Fibroblast of gingiva (primary cell): ENCODE measurements around the gene NLRP1.

Experiments used
- DNase-seq: peaks from one replicate; pipeline ENCODE4 v3.0.0-alpha.2; 2011; ENCODE audit warnings: low read depth

The NLRP1 gene

DNA sequence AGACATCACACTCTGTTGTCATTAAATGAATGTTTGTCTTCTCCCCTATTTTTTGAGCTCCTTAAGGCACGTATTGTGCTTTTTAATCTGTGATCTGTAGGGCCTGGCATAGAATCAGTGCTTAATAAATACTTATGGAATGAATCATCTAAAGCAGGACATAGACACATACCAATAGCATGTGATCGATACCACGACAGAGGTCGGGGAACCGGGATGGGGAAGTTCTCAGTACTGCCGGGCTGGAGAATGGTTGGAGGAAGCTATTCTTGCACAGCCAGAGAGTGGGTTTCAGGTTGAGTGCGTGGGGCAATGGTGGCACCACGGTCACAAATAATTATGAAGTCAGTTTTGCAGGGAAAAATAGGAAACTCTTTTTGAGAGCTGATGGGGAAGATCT, 26.8 kb downstream of the NLRP1 start:
- DNase-seq, result peak; percentile 36

DNA sequence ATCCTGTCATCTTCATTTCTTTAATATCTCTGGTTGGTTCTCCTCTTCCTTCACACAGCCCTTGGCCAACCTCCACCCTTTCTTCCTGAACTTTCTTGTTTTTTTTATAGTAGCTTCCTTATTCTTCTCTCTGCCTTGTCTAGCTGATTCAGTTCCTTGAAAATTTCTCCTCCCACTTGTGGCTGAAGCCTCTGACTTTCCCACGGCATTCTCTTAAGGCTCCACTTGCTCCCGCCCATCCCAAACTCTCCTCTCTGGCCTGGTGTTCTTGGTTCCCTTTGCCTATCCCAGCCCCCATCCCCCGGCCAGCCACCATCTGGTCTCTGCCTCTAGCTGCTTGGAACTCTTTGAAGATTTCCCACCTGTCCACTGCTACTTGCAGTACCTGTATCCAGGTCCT, 29.1 kb downstream of the NLRP1 start:
- no peak for DNase-seq

DNA sequence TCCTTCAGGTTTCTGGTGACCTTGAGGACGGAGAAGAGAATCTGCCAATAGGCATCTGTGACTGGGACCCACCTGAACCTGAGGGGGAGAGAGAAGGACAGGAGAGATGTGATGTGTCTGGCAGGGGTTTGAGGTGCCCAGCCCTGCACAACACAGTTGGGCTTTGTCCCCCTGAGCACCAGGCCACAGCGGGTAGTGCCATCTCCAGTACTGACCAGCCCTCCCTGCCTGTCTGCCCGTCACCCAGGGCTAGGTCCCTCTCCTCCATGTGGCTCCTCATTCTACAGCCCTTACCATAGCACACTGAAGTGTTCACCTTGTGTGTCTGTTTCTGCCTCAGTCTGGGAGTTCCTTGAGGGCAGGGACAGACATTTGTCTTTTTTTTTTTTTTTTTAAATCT, 30.8 kb downstream of the NLRP1 start:
- no peak for DNase-seq

DNA sequence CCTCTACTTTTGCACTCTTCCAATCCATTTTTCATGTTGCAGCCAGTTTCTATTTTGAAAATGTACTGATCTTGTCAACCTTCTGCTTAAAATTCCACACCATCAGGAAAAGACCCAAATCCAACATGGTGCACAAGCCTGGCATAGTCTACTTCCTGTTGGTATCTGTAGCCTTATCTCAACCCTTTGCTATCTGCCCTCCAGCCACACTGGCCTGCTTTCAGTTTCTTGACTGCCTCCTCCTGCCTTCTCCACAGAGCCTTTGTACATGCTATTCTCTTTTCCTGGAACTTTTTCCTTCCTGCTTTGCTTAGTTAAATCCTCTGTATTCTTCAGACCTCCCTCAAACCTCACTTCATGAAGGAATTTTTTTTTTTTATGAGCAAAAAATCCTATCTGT, 31.5 kb downstream of the NLRP1 start:
- DNase-seq, result no peak

DNA sequence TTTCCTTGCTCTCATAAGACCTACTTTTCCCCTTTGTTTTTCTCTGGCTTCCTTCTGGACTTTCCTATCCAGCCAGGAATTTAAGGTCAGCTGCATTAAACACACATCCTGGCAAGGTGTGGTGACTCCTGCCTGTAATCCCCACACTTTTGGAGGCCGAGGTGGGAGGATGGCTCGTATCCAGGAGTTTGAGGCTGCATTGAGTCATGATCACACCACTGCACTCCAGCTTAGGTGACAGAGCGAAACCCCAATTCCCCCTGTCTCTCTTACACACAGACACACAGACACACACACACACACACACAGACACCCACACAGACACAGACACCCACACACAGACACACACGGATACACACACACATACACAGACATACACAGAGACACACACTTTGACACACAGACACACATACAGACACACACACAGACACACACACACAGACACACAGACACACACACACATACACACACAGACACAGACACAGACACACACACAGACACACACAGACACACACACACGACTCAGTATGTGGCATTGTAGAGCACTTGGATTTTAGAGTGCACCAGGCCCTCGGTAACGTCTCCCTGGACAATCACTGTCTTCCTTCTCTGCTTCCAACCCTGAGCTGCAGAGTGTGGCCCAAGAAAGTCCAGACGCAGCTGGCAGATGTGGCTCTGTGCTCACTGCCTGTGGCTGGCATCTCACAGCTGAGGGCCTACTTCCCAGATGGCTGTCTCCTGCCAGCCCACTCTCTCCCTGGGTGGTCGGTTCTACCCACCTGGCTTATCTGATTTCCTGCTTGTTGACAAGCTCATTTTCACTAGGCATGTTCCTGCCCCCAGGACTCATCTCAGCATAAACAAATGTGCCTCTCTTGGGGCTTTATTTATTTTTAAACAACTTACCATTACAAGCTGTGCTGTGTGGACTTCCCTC, 39.0 kb downstream of the NLRP1 start:
- no peak for DNase-seq

DNA sequence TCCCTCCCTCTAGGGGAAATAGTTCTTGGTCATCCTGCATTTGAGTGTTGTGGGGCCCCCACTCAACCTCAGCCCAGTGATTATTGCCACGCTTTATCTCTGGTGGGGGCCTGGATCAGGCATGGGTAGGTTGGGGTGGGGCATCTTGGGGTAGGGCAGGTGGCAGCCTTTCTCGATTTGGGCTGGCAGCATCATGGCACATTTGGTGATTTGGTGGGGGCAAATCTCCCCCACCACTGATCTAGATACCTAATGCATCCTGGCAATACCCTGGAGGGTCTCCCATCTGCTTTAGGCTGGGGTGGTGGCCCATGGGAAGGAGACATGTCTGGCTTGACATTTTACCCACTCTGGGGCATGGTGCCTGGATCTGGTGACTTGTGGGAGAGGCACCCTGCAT, 40.2 kb downstream of the NLRP1 start:
- no peak for DNase-seq

DNA sequence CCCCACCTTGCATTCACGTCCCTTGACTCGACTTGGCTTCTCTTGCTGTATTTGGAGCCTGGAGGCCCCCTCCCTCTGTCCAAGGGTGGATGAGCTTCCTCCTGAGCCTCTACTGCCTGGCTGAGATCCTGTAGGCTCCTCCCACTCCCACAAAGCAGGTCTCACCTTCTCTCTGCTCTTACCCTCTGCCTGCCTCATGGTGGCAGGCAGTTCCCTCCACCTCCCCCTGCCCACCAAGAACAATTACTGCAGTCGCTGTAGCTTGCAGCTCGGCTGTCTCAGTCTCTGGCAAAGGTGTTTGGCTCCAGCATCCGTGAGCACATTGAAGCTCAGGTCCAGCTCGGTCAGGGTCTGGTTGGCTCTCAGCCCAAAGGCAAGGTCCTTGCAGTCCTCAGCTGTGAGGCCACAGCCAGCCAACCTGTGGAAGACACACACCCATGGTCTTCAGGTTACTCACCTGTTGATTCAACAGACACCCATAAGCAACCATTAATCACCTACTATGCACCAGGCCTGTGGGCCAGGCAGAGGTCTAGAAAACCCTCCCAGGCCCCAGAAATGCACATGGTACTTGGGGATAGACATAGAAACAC, 42.6 kb downstream of the NLRP1 start:
- no peak for DNase-seq

DNA sequence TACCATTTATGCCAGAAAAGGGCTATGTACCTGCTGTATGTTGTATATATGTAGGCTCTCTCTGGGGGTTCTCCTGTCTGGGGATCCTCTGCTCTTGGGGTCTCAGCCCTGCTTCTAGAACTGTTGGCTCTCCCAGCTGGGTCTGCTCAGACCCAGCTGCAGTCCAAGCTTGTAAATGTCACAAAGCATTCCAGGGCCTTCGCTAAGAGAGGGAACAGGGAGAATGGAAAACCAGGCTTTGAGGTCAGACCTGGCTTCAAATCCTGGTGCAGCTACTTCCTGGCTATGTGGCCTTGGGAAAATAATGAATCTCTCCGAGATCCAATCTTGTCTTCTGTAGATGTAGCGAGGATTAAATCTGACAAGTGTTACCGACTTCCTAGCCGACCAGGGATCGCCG, 44.0 kb downstream of the NLRP1 start:
- no peak for DNase-seq

DNA sequence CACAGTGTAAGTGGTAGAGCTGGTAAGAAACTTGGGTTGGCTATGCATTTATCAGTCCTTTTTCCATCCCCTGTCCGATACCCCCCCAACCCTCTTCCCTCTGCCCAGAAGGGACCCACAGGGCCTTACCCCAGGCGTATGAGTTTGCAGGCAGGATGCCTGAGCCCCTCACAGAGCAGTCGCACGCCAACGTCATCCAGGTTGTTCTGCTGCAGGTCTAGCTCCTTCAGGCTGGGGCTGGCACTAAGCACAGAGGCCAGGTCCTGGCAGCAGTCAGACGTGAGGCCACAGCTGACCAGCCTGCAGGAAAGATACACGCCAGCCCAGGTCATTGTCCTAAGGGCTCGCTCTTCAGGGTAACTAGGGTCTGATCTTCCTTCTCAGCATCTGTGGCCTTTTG, 45.0 kb downstream of the NLRP1 start:
- DNase-seq, result no peak

DNA sequence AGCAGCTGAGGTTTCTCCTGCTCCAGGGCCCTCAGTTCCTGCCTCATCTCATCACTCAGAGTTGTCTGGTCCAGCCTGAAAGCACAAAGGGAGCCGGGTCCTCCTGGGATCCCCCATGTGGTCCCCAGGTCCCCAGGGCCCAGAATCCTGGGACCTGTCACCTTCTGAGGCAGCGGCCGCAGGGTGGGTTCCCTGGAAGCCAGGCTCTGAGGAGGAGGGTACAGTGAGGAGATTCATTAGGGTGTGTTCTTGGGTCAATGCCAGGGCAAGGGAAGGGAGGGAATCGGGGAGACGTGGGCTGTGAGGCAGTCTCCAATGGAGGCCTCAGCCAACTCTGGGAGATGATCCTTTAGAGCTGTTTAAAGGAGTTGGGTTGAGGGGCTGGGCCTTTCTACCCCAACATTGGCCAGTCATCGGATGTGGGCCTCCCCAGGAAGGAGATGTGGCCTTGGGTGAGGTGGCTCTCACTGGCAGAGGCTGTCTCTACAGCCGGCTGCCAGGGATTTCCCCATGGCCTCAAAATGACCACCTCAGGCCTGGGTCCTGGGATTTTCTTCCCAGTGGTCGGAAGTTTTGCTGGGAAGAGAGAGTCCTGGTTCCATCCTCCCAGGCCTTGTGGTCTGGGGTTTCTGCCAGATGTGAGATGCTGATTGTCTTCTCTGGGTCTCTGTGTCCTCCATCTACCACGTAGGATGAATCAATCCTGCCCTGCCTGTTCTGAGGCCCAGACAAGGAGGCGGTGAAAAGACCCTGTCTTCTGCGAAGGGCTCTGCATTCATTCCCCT, 47.3 kb downstream of the NLRP1 start:
- no peak for DNase-seq

DNA sequence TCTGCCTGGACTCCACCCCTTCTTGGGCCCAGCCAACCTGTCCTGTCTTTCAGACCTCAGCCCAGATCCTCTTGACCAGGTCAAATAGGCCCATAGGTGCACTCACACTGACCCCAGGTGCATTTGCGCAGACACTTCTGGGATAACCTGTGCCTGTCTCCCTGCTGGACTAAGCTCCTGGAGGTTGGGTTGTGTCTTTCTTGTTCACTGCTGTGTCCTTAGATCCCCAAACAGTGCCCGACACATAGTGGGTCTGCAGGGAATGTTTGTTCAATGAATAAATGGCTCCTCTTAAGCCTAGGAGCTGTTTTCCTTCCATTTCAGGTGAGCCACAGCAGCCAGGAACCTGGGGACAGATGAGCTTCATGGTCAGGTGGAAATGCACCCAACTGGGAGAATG, 48.9 kb downstream of the NLRP1 start:
- DNase-seq, result no peak

DNA sequence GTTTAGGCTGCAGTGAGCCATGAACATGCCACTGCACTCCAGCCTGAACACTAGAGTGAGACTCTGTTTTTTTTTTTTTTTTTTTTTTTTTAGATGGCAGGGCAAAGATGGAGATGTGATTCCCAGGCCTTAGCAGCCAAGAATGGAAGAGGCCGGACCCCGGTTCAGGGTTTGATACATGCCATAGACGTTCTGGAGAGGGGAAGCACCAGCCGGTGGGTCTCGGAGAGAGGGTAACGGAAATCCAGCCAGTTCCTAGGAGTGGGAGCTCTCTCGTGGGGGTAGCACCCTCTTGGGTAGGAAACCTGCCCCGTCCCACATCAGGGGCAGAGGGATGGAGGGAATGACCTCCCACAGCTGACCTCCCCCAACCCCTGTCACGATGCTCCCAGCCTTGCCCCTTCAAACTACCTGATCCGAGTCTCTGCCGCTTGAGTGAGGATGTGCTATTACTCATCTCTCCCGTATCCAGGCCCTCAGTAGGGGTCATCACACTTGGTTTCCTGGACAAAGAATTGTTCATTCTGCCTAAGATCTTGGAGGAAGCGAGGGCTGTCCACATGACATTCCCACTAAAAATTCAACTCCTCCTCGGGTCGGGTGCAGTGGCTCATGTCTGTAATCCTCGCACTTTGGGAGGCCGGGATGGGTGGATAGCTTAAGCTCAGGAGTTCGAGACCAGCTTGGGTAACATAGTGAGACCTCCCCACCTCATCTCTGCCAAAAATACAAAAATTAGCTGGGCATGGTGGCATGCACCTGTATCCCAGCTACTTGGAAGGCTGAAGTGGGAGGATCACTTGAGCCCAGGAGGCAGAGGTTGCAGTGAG, 50.6 kb downstream of the NLRP1 start:
- DNase-seq, result no peak

DNA sequence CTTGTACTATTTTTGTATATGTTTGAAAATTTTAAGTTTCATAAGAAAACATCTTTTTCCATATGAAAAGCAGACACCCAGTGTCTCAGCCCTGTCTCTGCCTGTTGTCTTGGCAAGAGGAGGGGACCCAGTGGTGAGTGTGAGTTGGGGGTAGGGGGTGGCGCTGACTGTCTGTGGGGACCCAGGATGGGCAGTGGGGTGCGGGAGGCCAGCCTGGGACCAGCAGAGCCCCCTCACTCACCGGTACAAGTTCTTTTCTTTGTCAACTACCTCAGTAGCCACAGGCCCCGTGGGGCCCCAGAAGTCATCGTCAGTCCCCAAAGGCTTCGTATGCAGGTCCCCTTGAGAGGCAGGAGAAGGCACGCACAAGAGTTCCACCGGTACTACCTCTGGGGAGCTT, 51.7 kb downstream of the NLRP1 start:
- DNase-seq, result no peak

DNA sequence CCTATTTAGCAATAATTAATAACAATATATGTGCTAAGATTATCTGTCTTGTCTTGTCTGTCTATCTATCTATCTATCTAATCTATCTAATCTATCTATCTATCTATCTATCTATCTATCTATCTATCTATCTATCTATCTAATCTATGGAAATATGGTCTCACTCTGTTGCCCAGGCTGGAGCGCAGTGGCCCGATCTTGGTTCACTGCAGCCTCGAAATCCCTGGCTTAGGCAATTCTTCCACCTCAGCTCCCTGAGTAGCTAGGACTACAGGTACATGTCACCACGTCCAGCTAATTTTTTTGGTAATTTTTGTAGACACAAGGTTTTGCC, 53.3 kb downstream of the NLRP1 start:
- no peak for DNase-seq

DNA sequence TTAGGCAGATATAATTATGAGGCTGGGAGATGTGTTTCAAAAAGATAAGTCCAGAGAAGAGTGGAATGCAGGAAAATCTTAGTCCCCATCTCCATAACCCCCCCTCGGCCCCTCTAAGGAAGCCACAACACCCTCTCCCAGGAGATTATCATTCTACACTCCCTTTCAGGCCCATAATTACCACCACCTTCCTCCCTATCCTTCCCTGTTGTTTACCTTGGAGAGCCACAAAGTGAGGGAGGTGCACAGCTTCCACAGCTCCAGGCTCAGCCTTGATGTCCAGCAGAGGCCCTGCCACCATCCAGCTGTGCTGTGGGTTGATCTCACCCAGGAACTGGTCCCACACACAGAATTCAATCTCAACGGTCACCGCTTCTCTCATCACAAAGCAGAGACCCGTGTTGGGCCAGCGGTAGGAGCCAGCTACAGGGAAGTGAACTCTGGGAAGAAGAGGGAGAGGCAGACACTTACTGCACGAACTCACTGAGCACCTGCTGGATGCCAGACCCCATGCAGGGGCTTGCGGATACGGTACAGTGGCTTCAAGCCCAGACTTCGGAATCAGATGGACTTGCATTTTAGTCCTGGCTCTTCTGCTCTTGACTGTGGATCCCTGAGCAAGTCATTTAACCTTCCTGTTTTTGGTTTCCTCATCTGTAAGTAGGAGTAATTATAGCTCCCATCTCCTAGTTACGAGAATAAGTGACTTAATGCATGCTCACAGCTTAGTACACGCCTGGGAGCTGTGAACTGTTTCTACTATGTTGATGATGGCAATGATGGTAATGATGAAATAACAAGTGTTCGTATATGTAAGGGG, 53.8 kb downstream of the NLRP1 start:
- no peak for DNase-seq

DNA sequence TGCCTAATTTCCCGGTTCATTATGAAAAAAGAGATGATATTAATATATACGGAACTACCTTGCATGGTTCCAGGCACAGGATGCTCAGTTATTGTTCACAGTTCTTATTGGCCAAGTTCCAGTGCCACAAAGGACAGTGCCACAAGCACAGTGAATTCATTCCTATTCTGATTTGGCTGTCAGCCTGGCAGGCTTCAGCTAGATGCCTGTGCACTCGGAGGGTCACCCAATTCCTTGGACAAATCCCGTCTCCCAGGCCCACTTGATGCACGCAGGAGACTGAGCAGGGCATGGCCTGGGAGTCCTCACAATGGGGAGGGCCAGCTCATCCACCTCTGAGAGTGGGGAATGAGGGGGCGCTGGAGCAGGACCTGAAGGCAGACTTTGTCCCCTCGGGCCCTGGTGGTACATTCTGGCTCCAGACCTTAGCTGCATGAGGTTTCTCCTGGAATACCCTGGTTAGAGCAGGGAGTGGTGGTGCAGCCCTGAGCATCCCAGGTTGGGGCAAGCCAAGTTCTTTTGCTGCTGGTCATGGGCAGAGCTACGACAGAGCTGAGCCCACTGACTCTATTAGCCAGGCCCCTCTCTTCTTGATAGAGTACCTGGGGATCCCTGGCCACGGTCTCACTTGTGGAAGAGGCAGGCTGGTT, 56.6 kb downstream of the NLRP1 start:
- no peak for DNase-seq

DNA sequence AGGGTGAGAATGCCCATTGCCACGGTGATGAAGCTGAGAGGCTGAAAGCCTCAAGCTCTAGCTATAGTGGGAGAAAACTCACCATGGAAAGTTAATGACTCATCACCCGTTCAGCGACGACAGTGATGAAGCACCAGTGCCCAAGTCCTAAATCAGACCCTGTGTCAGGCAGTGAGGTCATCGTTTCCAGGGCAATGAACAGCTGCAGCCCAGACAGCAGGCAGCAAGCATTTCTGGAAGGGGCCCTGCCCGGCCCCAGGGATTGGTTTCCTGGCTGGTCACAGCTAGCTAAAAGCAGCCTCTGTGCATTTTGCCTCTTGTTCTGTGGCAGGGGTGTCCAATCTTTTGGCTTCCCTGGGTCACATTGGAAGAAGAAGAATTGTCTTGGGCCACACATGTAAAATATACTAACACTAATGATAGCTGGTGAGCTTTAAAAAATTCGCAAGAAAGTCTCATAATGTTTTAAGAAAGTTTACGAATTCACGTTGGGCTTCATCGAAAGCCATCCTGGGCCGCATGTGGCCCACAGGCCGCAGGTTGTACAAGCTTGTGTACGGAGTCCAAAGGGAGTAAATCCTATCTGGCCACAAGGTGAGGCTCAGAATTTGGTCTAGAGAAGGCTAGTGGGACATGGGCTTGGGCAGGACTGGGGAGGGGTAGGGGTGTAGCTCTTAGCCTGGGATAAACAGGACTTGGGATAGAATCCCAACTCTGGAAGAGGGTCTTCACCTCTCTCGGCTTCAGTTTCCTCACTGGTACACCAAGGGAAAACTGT, 57.3 kb downstream of the NLRP1 start:
- DNase-seq, result peak; percentile 93

DNA sequence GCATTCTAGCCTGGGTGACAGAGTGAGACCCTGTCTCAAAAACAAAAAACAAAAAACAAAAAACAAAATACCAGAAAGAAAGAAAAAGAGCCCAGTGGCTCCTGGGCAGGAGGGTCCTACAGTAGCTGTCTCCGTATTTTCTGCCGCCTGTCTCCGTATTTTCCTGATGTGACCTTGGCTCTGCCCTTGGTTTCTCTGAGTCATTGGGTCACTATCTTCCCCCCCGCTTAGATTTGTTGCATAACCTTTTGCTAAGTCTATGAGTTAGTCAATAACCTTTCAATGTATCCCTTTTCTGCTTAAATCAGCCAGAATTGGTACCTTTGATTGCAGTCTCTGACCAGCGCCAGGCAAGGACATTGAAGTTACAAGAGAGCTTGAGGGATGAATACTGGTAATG, 61.1 kb downstream of the NLRP1 start:
- DNase-seq, result no peak

DNA sequence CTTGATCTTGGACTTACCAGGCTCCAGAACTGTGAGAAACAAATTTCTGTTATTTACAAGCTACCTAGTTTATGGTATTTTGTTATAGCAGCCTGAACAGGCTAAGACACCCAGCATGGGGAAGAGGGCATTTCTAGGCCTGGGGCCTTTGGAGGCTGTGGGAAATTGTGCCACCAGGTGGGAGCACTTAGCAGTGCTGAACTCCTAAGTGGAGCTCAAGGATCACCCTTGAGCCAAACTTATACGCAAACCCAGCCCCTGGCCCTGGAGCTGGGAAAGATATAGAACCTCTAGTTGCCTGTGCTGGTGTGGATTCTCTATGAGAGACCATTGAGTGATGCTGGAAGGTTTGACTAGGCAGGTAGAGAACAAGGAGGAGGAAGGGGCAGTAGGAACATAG, 61.8 kb downstream of the NLRP1 start:
- DNase-seq, result no peak
